ENCODE measurements around the gene DYRK1B.
"Not testable (repeated sequence)": the region's sequence is repeated elsewhere in the genome, so short reads cannot be mapped to it uniquely, and the experiment has no call there.

The DYRK1B gene

GRCh38 chr19:39829702-39830275, 4.2 kb downstream of the DYRK1B start:
- no peak for DNase-seq

- DNase-seq, result no peak
These were observed 5.3 kb downstream of the DYRK1B start for GRCh38 chr19:39828654-39829032.

- DNase-seq, result no peak
These were observed 5.8 kb downstream of the DYRK1B start for GRCh38 chr19:39828015-39828653.

GRCh38 chr19:39827216-39827615, 6.7 kb downstream of the DYRK1B start:
- DNase-seq, result no peak

GRCh38 chr19:39826311-39826945, 7.5 kb downstream of the DYRK1B start:
- DNase-seq, result no peak

- no peak for DNase-seq
These were observed 8.4 kb downstream of the DYRK1B start for GRCh38 chr19:39825531-39826076.

- no peak for DNase-seq
These were observed 8.9 kb downstream of the DYRK1B start for GRCh38 chr19:39825093-39825463.

GRCh38 chr19:39824143-39825092, 9.5 kb downstream of the DYRK1B start:
- DNase-seq, result peak; percentile 75

- no peak for DNase-seq
These were observed 10.3 kb downstream of the DYRK1B start for GRCh38 chr19:39823686-39824085.

- DNase-seq, result no peak
These were observed 13.3 kb downstream of the DYRK1B start for GRCh38 chr19:39820696-39821095.

GRCh38 chr19:39819786-39820185, 14.2 kb downstream of the DYRK1B start:
- DNase-seq, result no peak

- DNase-seq, result no peak
These were observed 15.3 kb downstream of the DYRK1B start for GRCh38 chr19:39818626-39819097.

GRCh38 chr19:39817888-39818561, 15.9 kb downstream of the DYRK1B start:
- DNase-seq, result no peak

GRCh38 chr19:39816287-39817048, 17.5 kb downstream of the DYRK1B start:
- DNase-seq, result no peak

- DNase-seq, result no peak
These were observed 19.4 kb downstream of the DYRK1B start for GRCh38 chr19:39814595-39814994.

- DNase-seq, result not testable (repeated sequence)
These were observed 19.9 kb downstream of the DYRK1B start for GRCh38 chr19:39814111-39814510.

GRCh38 chr19:39813264-39813993, 20.5 kb downstream of the DYRK1B start:
- no peak for DNase-seq

- DNase-seq, result no peak
These were observed 22.9 kb downstream of the DYRK1B start for GRCh38 chr19:39811064-39811463.

- DNase-seq, result no peak
These were observed 23.5 kb downstream of the DYRK1B start for GRCh38 chr19:39810424-39810823.

GRCh38 chr19:39809368-39809767, 24.6 kb downstream of the DYRK1B start:
- no peak for DNase-seq

- DNase-seq, result not testable (repeated sequence)
These were observed 25.3 kb downstream of the DYRK1B start for GRCh38 chr19:39808688-39809087.
